OCI-LY1 (cell line): ENCODE data around the gene DNAJB1.

Experiments used
- CTCF ChIP-seq: fragments of 200-600 bp; sonication (generic), shearing (Covaris generic); IDR thresholded peaks from 2 replicates; pipeline ENCODE4 v1.5.1; 2017; ENCODE audit warnings: mild to moderate bottlenecking, antibody characterized with exemption, low read length, moderate library complexity, mixed read lengths
- EZH2 ChIP-seq: fragments of 200-600 bp; sonication (generic), shearing (Covaris generic); IDR thresholded peaks from 2 replicates; pipeline ENCODE4 v1.8.0; 2017; ENCODE audit warnings: borderline replicate concordance, mixed run types, mild to moderate bottlenecking, antibody characterized with exemption, low read length, moderate library complexity, mixed read lengths

DNA sequence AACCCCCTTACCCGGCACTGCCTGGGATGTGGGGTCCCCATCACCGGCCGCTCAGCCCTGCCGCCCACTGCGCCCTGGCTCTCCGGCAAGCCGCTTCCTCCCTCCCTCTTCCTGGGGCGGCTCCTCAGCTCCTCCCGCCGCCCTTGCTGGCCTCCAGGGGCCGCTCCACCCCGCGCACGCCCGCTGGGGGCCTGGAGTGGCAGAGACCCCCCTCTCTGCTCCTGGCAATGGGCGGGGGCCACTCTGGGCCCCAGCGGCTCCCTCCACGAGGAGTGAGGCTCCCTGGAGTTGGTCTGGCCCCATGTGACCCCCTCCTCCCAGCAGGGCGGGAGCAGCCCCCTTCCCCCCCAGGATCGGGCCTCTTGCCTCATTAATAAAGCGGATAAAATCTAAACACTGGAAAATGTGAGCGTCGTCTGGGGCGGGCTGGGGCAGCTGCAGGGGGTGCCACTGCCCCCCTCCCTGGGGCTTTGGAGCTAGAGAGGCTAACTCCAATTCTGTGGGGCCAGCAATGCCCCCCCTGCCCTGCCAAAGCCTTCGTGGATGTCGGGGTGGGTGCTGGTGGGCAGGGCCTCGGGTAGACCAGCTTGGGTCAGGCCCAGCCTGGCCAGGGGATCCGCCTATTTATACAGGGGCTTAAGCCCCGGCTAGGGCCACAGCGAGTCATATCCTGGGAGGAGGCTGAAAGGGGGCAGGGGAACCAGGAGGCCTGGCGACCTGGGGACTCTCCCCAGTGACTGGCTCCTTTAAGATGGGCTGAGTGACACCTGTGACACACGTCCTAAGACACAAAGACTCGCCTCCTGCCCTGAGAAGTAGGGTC is 42.7 kb downstream of the DNAJB1 start, which contains the start of gene PTGER1:
- no peak; the same call in 1 of the 2 replicates for TF ChIP-seq CTCF
- TF ChIP-seq EZH2, result no peak
